HCT116 (cell line): Measurements from ENCODE around the gene NOL3.

Experiments
- ATF3 ChIP-seq: IDR thresholded peaks from 2 replicates; pipeline ENCODE4 v1.6.1; 2012
- CEBPB ChIP-seq: IDR thresholded peaks from 2 replicates; pipeline ENCODE4 v1.6.1; 2012; ENCODE audit warnings: low read depth
- CTCF ChIP-seq, 3 experiments: fragments of 200-600 bp in 1 of 3; sonication (generic) in 1 of 3; IDR thresholded peaks in 2 of 3; conservative IDR thresholded peaks in 1 of 3; 2 replicates each; pipeline ENCODE4 v1.5.1; 2012 to 2017; ENCODE audit warnings: low read depth in 2 of 3, low read length in 2 of 3, antibody characterized with exemption in 1 of 3, borderline replicate concordance in 1 of 3, control low read depth in 1 of 3, mild to moderate bottlenecking in 1 of 3, mixed read lengths in 1 of 3, mixed run types in 1 of 3, moderate library complexity in 1 of 3; ENCODE audit not compliant: insufficient read depth in 1 of 3
- EGR1 ChIP-seq: IDR thresholded peaks from 2 replicates; pipeline ENCODE4 v1.6.1; 2012; ENCODE audit warnings: low read depth
- EZH2 ChIP-seq: fragments of 200-600 bp; sonication (generic); IDR thresholded peaks from 2 replicates; pipeline ENCODE4 v1.6.1; 2017; ENCODE audit warnings: antibody characterized with exemption, mixed run types
- JUND ChIP-seq: IDR thresholded peaks from 2 replicates; pipeline ENCODE4 v1.6.1; 2012
- MAX ChIP-seq: IDR thresholded peaks from 2 replicates; pipeline ENCODE4 v1.6.1; 2012
- POLR2A ChIP-seq: IDR thresholded peaks from 2 replicates; pipeline ENCODE4 v1.7.0; 2011; ENCODE audit warnings: borderline replicate concordance; ENCODE audit not compliant: insufficient read depth, insufficient read length; ENCODE audit errors: extremely low read depth
- POLR2AphosphoS5 ChIP-seq: IDR thresholded peaks from 2 replicates; pipeline ENCODE4 v1.6.1; 2011; ENCODE audit warnings: mild to moderate bottlenecking, low read depth, low read length, moderate library complexity
- REST ChIP-seq: IDR thresholded peaks from 2 replicates; pipeline ENCODE4 v1.6.1; 2012; ENCODE audit warnings: low read depth
- SIN3A ChIP-seq: IDR thresholded peaks from 2 replicates; pipeline ENCODE4 v1.6.1; 2012; ENCODE audit warnings: low read depth
- SRF ChIP-seq: IDR thresholded peaks from 2 replicates; pipeline ENCODE4 v1.6.1; 2012; ENCODE audit warnings: low read depth
- TCF7L2 ChIP-seq: IDR thresholded peaks from 2 replicates; pipeline ENCODE4 v1.7.0; 2011; ENCODE audit warnings: borderline replicate concordance, inconsistent platforms; ENCODE audit not compliant: insufficient read depth, insufficient read length; ENCODE audit errors: extremely low read depth
- ZBTB33 ChIP-seq: IDR thresholded peaks from 2 replicates; pipeline ENCODE4 v1.6.1; 2011; ENCODE audit warnings: mild to moderate bottlenecking, low read length, moderate library complexity; ENCODE audit not compliant: insufficient replicate concordance; ENCODE audit errors: extremely low read depth

DNA sequence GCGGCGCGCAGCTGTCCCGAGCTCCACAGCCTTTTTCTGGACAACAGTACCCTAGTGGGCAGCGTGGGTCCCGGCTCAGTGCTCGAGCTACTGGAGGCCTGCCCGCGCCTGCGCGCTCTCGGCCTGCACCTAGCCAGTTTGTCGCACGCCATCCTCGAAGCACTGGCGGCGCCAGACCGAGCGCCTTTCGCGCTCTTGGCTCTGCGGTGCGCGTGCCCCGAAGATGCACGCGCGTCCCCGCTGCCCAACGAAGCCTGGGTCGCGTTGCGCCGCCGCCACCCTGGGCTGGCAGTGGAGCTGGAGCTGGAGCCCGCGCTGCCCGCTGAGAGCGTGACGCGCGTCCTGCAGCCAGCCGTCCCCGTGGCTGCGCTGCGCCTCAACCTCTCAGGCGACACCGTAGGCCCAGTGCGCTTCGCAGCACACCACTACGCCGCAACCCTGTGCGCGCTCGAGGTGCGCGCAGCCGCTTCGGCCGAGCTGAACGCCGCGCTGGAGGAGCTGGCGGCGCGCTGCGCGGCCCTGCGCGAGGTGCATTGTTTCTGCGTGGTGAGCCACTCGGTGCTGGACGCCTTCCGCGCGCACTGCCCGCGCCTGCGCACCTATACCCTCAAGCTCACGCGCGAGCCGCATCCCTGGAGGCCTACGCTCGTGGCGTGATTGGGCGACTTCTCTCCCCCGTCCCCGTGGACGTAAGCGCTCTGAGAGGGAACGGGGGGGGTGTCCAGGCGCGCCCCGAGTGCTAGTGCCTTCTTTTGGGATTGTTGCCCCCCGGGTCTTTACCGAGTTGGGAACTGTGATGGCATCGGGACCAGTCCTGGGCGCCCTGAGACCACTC lies 7.0 kb upstream of the NOL3 start:
- no peak for TF ChIP-seq MAX
- TF ChIP-seq CTCF (IDR thresholded peaks at IDR 0.05 in 2 of 3, conservative IDR thresholded peaks at IDR 0.05 in 1 of 3; ENCODE audit: borderline replicate concordance in 1 of 3, insufficient read depth in 1 of 3, low read depth in 2 of 3, low read length in 2 of 3): no peak
- no peak for TF ChIP-seq SIN3A
- TF ChIP-seq EZH2: no peak
- TF ChIP-seq SRF: no peak
- TF ChIP-seq POLR2A: no peak
- TF ChIP-seq JUND: no peak
- TF ChIP-seq REST: no peak
- TF ChIP-seq ZBTB33: no peak
- TF ChIP-seq EGR1: no peak
- TF ChIP-seq ATF3: no peak
- TF ChIP-seq CEBPB: no peak
- no peak for TF ChIP-seq POLR2AphosphoS5
- no peak for TF ChIP-seq TCF7L2
